Caco-2 (cell line): ENCODE results near the gene ZNF783. TPM values are rescaled to one million over a fixed set of nuclear protein-coding genes. Genes with fewer than 3 reads are reported as not detected.

Experiments used
- BruUV-seq: library from RNA; stranded (reverse); fragments of 400-500 nt; replicated peaks from 2 replicates; lab custom pipeline; 2021; lab: Mats Ljungman, UMichigan
- CTCF ChIA-PET: fragments of 300-600 bp; sonication (Branson Sonifier 250); formaldehyde crosslinking; loops from one replicate; lab custom pipeline; 2022; ENCODE audit warnings: antibody characterized with exemption; lab: Charles Lee
- POLR2A ChIA-PET: fragments of 300-600 bp; sonication (Branson Sonifier 250); formaldehyde crosslinking; loops from one replicate; lab custom pipeline; 2022; ENCODE audit warnings: antibody characterized with exemption; lab: Charles Lee
- DNase-seq, 2 experiments: peaks; one replicate each; pipeline versions ENCODE4 v3.0.0 to v3.0.0-alpha.2; 2020 to 2022
- H3K27me3 ChIP-seq: replicated peaks from 2 replicates; pipeline ENCODE4 v1.6.0; 2011; ENCODE audit warnings: low read length; ENCODE audit not compliant: control insufficient read depth, insufficient read depth
- H3K36me3 ChIP-seq: 2 replicates; pipeline ENCODE4 v1.5.1; 2011; ENCODE audit warnings: low read length; ENCODE audit not compliant: control insufficient read depth, insufficient read depth
- H3K4me1 ChIP-seq: fragments of 250-450 bp; sonication (Bioruptor Pico); 2 replicates; pipeline ENCODE4 v1.5.1; 2020; ENCODE audit warnings: mild to moderate bottlenecking
- H3K4me3 ChIP-seq: 2 replicates; pipeline ENCODE4 v1.5.1; 2011; ENCODE audit warnings: low read depth, mild to moderate bottlenecking, control low read depth, low read length
- H3K9me3 ChIP-seq: fragments of 250-450 bp; sonication (Bioruptor Pico); 2 replicates; pipeline ENCODE4 v1.5.1; 2020; ENCODE audit warnings: mild to moderate bottlenecking, moderate library complexity
- H3K27ac Mint-ChIP-seq: one replicate; pipeline ENCODE4 v1.8.0; 2022; ENCODE audit warnings: mixed read lengths; ENCODE audit not compliant: unreplicated experiment
- H3K27me3 Mint-ChIP-seq: one replicate; pipeline ENCODE4 v1.8.0; 2022; ENCODE audit warnings: mixed read lengths; ENCODE audit not compliant: insufficient read depth, unreplicated experiment
- H3K36me3 Mint-ChIP-seq: one replicate; pipeline ENCODE4 v1.8.0; 2022; ENCODE audit warnings: mild to moderate bottlenecking, mixed read lengths; ENCODE audit not compliant: insufficient read depth, unreplicated experiment
- H3K4me1 Mint-ChIP-seq: one replicate; pipeline ENCODE4 v1.8.0; 2022; ENCODE audit warnings: low read depth, mixed read lengths; ENCODE audit not compliant: unreplicated experiment
- H3K4me3 Mint-ChIP-seq: one replicate; pipeline ENCODE4 v1.8.0; 2022; ENCODE audit warnings: mild to moderate bottlenecking, moderate library complexity, mixed read lengths; ENCODE audit not compliant: unreplicated experiment
- H3K9me3 Mint-ChIP-seq: one replicate; pipeline ENCODE4 v1.8.0; 2022; ENCODE audit warnings: mixed read lengths; ENCODE audit not compliant: unreplicated experiment
- intact Hi-C: fragments of 100-400 bp; cut with micrococcal nuclease; formaldehyde crosslinking; loops from one replicate; pipeline ENCODE4 v1.10.0; 2022; ENCODE audit not compliant: unreplicated experiment
- total RNA-seq: library from RNA; stranded (reverse); gene quantifications from 2 replicates; pipeline ENCODE4 v1.2.3, GENCODE V29; 2022
- TF ChIP-seq, protein P1 (sequence below), 2 experiments: fragments of 200-600 bp in 1 of 2; IDR thresholded peaks; 1 replicate in 1 of 2; 2 replicates in 1 of 2; pipeline versions ENCODE4 v1.5.1 to v1.8.0; 2011 to 2022; ENCODE audit warnings: antibody characterized with exemption in 1 of 2, control low read depth in 1 of 2, inconsistent platforms in 1 of 2, low read depth in 1 of 2, low read length in 1 of 2, mild to moderate bottlenecking in 1 of 2, moderate library complexity in 1 of 2; ENCODE audit not compliant: insufficient read depth in 1 of 2, severe bottlenecking in 1 of 2, unreplicated experiment in 1 of 2

Gene ZNF783
- total RNA-seq, 1 experiment from 2014 or later, result 27.3 TPM

DNA sequence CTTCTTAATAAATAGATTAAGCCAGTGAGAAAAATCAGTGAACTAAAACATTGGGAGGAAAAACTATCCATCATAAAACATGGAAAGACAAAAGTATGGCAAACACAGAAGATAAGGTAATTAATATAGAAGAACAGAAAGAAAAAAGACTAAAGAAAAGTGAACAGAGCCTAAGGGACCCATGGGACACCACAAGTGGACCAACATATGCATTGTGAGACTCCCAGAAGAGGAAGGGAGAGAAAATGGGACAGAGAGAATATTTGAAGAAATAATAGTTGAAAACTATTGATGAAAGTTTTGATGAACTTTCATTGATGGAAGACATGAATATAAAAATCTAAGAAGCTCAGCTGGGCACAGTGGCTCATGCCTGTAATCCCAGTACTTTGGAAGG, 71.3 kb downstream of the ZNF783 start:
- CTCF ChIA-PET, result no interaction called here

DNA sequence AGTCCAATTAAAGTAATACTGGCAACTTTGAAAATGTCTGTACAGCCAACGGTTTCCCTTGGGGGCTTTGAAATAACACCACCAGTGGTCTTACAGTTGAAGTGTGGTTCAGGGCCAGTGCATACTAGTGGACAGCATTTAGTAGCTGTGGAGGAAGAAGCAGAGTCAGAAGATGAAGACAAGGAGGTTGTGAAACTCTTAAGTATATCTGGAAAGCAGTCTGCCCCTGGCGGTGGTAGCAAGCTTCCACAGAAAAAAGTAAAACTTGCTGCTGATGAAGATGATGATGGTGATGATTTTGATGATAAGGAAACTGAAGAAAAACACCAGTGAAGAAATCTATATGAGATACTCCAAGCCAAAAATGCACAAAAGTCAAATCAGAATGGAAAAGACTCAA, 72.2 kb downstream of the ZNF783 start:
- no peak overlapping the region for H3K4me3 ChIP-seq
- peaks cover 5% of the 10 kb centered on the region for H3K4me1 Mint-ChIP-seq
- BruUV-seq, result no TSS peak
- no peak for DNase-seq
- no peaks in the 10 kb centered on the region for H3K36me3 Mint-ChIP-seq
- CTCF ChIA-PET, result no interaction called here
- intact Hi-C loops, result no loop called here
- no peaks in the 10 kb centered on the region for H3K36me3 ChIP-seq
- no peak overlapping the region for H3K4me3 Mint-ChIP-seq
- no peaks in the 10 kb centered on the region for H3K4me1 ChIP-seq
- H3K27ac Mint-ChIP-seq, result no peak overlapping the region
- H3K9me3 Mint-ChIP-seq, result peaks cover 11% of the 10 kb centered on the region
- no peaks in the 10 kb centered on the region for H3K27me3 ChIP-seq
- H3K27me3 Mint-ChIP-seq, result no peaks in the 10 kb centered on the region
- TF ChIP-seq, protein P1, sequence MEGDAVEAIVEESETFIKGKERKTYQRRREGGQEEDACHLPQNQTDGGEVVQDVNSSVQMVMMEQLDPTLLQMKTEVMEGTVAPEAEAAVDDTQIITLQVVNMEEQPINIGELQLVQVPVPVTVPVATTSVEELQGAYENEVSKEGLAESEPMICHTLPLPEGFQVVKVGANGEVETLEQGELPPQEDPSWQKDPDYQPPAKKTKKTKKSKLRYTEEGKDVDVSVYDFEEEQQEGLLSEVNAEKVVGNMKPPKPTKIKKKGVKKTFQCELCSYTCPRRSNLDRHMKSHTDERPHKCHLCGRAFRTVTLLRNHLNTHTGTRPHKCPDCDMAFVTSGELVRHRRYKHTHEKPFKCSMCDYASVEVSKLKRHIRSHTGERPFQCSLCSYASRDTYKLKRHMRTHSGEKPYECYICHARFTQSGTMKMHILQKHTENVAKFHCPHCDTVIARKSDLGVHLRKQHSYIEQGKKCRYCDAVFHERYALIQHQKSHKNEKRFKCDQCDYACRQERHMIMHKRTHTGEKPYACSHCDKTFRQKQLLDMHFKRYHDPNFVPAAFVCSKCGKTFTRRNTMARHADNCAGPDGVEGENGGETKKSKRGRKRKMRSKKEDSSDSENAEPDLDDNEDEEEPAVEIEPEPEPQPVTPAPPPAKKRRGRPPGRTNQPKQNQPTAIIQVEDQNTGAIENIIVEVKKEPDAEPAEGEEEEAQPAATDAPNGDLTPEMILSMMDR (IDR thresholded peaks at IDR 0.05; ENCODE audit: insufficient read depth in 1 of 2, low read depth in 1 of 2, low read length in 1 of 2, severe bottlenecking in 1 of 2, unreplicated experiment in 1 of 2), result no peak
- POLR2A ChIA-PET, result no interaction called here
- no peaks in the 10 kb centered on the region; the same call in 1 of the 2 replicates for H3K9me3 ChIP-seq

More for the DNA sequence above, 71.3 kb downstream of the ZNF783 start:
- no peaks in the 10 kb centered on the region for H3K27me3 ChIP-seq
- no peaks in the 10 kb centered on the region for H3K4me1 ChIP-seq
- TF ChIP-seq, protein P1 (IDR thresholded peaks at IDR 0.05; ENCODE audit: insufficient read depth in 1 of 2, low read depth in 1 of 2, low read length in 1 of 2, severe bottlenecking in 1 of 2, unreplicated experiment in 1 of 2), result no peak
- Mint-ChIP-seq H3K27me3 (no peaks in the 10 kb centered on the region), H3K36me3 (no peaks in the 10 kb centered on the region), H3K27ac (no peak overlapping the region), H3K9me3 (peaks cover 8% of the 10 kb centered on the region), H3K4me1 (peaks cover 5% of the 10 kb centered on the region), H3K4me3 (no peak overlapping the region)
- POLR2A ChIA-PET, result no interaction called here
- intact Hi-C loops, result no loop called here
- H3K36me3 ChIP-seq, result no peaks in the 10 kb centered on the region
- no peak overlapping the region for H3K4me3 ChIP-seq
- H3K9me3 ChIP-seq, result no peaks in the 10 kb centered on the region; the same call in 1 of the 2 replicates
- no peak for DNase-seq
- BruUV-seq, result no TSS peak

Other genes starting within 250 kb of the ZNF783 start
- 192 and 197 TPM in 2 replicates for gene PDIA4, start 233.7 kb upstream of the ZNF783 start, total RNA-seq
- 9.4 and 9.5 TPM in 2 replicates for gene ZNF786, start 171.5 kb upstream of the ZNF783 start, total RNA-seq
- gene ZNF425, start 135.9 kb upstream of the ZNF783 start, total RNA-seq, result 2.6 and 4.0 TPM in 2 replicates
- 13.0 and 13.4 TPM in 2 replicates for gene ZNF398, start 114.7 kb upstream of the ZNF783 start, total RNA-seq
- 35.7 and 44.0 TPM in 2 replicates for gene ZNF282, start 66.7 kb upstream of the ZNF783 start, total RNA-seq
- gene ZNF212, start 22.5 kb upstream of the ZNF783 start, total RNA-seq, result 15.9 and 18.6 TPM in 2 replicates
- gene ZNF777, start 198.9 kb downstream of the ZNF783 start, total RNA-seq, result 20.8 and 22.7 TPM in 2 replicates
- gene ZNF746, start 235.6 kb downstream of the ZNF783 start, total RNA-seq, result 19.1 and 19.3 TPM in 2 replicates